WTC11 (cell line): ENCODE data around the gene NAT16. TPM values are rescaled to one million over a fixed set of nuclear protein-coding genes. Genes with fewer than 3 reads are reported as not detected.

Experiments
- ATF2 ChIP-seq: sonication (generic); formaldehyde crosslinking; IDR thresholded peaks from 2 replicates; pipeline ENCODE4 v1.8.1; 2022; ENCODE audit warnings: low read depth, missing genetic modification reagents, borderline replicate concordance
- CREM ChIP-seq: sonication (generic); formaldehyde crosslinking; IDR thresholded peaks from 2 replicates; pipeline ENCODE4 v1.8.1; 2022; ENCODE audit warnings: mild to moderate bottlenecking, missing genetic modification reagents, moderate library complexity
- E2F5 ChIP-seq: sonication (generic); formaldehyde crosslinking; IDR thresholded peaks from 2 replicates; pipeline ENCODE4 v1.8.1; 2022; ENCODE audit warnings: mild to moderate bottlenecking, moderate library complexity, missing genetic modification reagents
- ESRRA ChIP-seq: sonication (generic); formaldehyde crosslinking; IDR thresholded peaks from 2 replicates; pipeline ENCODE4 v1.8.1; 2022; ENCODE audit warnings: mild to moderate bottlenecking, missing genetic modification reagents, borderline replicate concordance
- ETV6 ChIP-seq: sonication (generic); formaldehyde crosslinking; IDR thresholded peaks from 2 replicates; pipeline ENCODE4 v1.8.1; 2022; ENCODE audit warnings: mild to moderate bottlenecking, missing genetic modification reagents
- FOXJ3 ChIP-seq: sonication (generic); formaldehyde crosslinking; IDR thresholded peaks from 2 replicates; pipeline ENCODE4 v1.9.0; 2021; ENCODE audit warnings: missing genetic modification reagents, mild to moderate bottlenecking, borderline replicate concordance
- FOXP1 ChIP-seq: sonication (generic); formaldehyde crosslinking; IDR thresholded peaks from 2 replicates; pipeline ENCODE4 v1.8.0; 2022; ENCODE audit warnings: missing genetic modification reagents, mild to moderate bottlenecking, moderate library complexity, borderline replicate concordance
- GRHL2 ChIP-seq: fragments of 250-450 bp; sonication (Bioruptor Pico); IDR thresholded peaks from 2 replicates; pipeline ENCODE4 v1.8.0; 2022; ENCODE audit warnings: mild to moderate bottlenecking, moderate library complexity; ENCODE audit not compliant: insufficient replicate concordance, severe bottlenecking
- IRF1 ChIP-seq: sonication (generic); formaldehyde crosslinking; IDR thresholded peaks from 2 replicates; pipeline ENCODE4 v1.8.0; 2023; ENCODE audit warnings: missing genetic modification reagents
- JUN ChIP-seq: sonication (generic); formaldehyde crosslinking; IDR thresholded peaks from 2 replicates; pipeline ENCODE4 v1.8.0; 2023; ENCODE audit warnings: mild to moderate bottlenecking, missing genetic modification reagents
- KAT7 ChIP-seq: sonication (generic); formaldehyde crosslinking; IDR thresholded peaks from 2 replicates; pipeline ENCODE4 v1.8.1; 2023; ENCODE audit warnings: missing genetic modification reagents, mild to moderate bottlenecking, borderline replicate concordance
- MXD4 ChIP-seq: fragments of 250-450 bp; sonication (Bioruptor Pico); IDR thresholded peaks from 2 replicates; pipeline ENCODE4 v1.8.0; 2021; ENCODE audit warnings: mild to moderate bottlenecking, moderate library complexity, borderline replicate concordance
- NFATC4 ChIP-seq: fragments of 250-450 bp; sonication (Bioruptor Pico); IDR thresholded peaks from 2 replicates; pipeline ENCODE4 v1.9.0; 2021; ENCODE audit warnings: mild to moderate bottlenecking
- OVOL2 ChIP-seq: fragments of 250-450 bp; sonication (Bioruptor Pico); IDR thresholded peaks from 2 replicates; pipeline ENCODE4 v1.9.0; 2021; ENCODE audit warnings: mild to moderate bottlenecking, borderline replicate concordance
- SOX15 ChIP-seq: fragments of 250-450 bp; sonication (Bioruptor Pico); IDR thresholded peaks from 2 replicates; pipeline ENCODE4 v1.9.0; 2021; ENCODE audit warnings: mild to moderate bottlenecking
- SP1 ChIP-seq: sonication (generic); formaldehyde crosslinking; conservative IDR thresholded peaks from 2 replicates; pipeline ENCODE4 v1.8.1; 2022; ENCODE audit warnings: missing genetic modification reagents
- TEAD4 ChIP-seq: sonication (generic); formaldehyde crosslinking; IDR thresholded peaks from 2 replicates; pipeline ENCODE4 v1.8.0; 2022; ENCODE audit warnings: mild to moderate bottlenecking, missing genetic modification reagents
- USF2 ChIP-seq: sonication (generic); formaldehyde crosslinking; IDR thresholded peaks from 2 replicates; pipeline ENCODE4 v1.8.1; 2023; ENCODE audit warnings: mild to moderate bottlenecking, missing genetic modification reagents, moderate library complexity
- ZBTB21 ChIP-seq: sonication (generic); formaldehyde crosslinking; IDR thresholded peaks from 2 replicates; pipeline ENCODE4 v1.8.1; 2023; ENCODE audit warnings: mild to moderate bottlenecking, missing genetic modification reagents, borderline replicate concordance
- ZBTB43 ChIP-seq: sonication (generic); formaldehyde crosslinking; IDR thresholded peaks from 2 replicates; pipeline ENCODE4 v1.8.1; 2023; ENCODE audit warnings: mild to moderate bottlenecking, missing genetic modification reagents
- ZNF121 ChIP-seq: sonication (generic); formaldehyde crosslinking; IDR thresholded peaks from 2 replicates; pipeline ENCODE4 v1.8.0; 2023; ENCODE audit warnings: missing genetic modification reagents
- ZNF138 ChIP-seq: sonication (generic); formaldehyde crosslinking; conservative IDR thresholded peaks from 2 replicates; pipeline ENCODE4 v1.8.1; 2022; ENCODE audit warnings: mild to moderate bottlenecking, moderate library complexity, missing genetic modification reagents
- ZNF263 ChIP-seq: sonication (generic); formaldehyde crosslinking; IDR thresholded peaks from 2 replicates; pipeline ENCODE4 v1.8.1; 2022; ENCODE audit warnings: low read depth, mild to moderate bottlenecking, moderate library complexity, missing genetic modification reagents
- ZNF423 ChIP-seq: fragments of 250-450 bp; sonication (Bioruptor Pico); IDR thresholded peaks from 2 replicates; pipeline ENCODE4 v2.1.2; 2022; ENCODE audit warnings: mild to moderate bottlenecking, moderate library complexity
- ZNF671 ChIP-seq: fragments of 250-450 bp; sonication (Bioruptor Pico); IDR thresholded peaks from 2 replicates; pipeline ENCODE4 v1.8.0; 2021; ENCODE audit warnings: mild to moderate bottlenecking
- total RNA-seq: library from RNA; stranded (reverse); gene quantifications from 3 replicates; pipeline ENCODE4 v1.2.3, GENCODE V29; 2021
- TF ChIP-seq, protein P1 (sequence below): sonication (generic); formaldehyde crosslinking; IDR thresholded peaks from 2 replicates; pipeline ENCODE4 v1.8.1; 2022; ENCODE audit warnings: missing genetic modification reagents, borderline replicate concordance
- TF ChIP-seq, protein P2 (sequence below): fragments of 250-450 bp; sonication (Bioruptor Pico); IDR thresholded peaks from 2 replicates; pipeline ENCODE4 v2.1.2; 2022; ENCODE audit warnings: mild to moderate bottlenecking, moderate library complexity
- TF ChIP-seq, protein P3 (sequence below): sonication (generic); formaldehyde crosslinking; IDR thresholded peaks from 2 replicates; pipeline ENCODE4 v1.8.0; 2023; ENCODE audit warnings: mild to moderate bottlenecking, missing genetic modification reagents

NAT16 gene
- total RNA-seq, 1 experiment from 2014 or later, result 0.39 TPM

DNA sequence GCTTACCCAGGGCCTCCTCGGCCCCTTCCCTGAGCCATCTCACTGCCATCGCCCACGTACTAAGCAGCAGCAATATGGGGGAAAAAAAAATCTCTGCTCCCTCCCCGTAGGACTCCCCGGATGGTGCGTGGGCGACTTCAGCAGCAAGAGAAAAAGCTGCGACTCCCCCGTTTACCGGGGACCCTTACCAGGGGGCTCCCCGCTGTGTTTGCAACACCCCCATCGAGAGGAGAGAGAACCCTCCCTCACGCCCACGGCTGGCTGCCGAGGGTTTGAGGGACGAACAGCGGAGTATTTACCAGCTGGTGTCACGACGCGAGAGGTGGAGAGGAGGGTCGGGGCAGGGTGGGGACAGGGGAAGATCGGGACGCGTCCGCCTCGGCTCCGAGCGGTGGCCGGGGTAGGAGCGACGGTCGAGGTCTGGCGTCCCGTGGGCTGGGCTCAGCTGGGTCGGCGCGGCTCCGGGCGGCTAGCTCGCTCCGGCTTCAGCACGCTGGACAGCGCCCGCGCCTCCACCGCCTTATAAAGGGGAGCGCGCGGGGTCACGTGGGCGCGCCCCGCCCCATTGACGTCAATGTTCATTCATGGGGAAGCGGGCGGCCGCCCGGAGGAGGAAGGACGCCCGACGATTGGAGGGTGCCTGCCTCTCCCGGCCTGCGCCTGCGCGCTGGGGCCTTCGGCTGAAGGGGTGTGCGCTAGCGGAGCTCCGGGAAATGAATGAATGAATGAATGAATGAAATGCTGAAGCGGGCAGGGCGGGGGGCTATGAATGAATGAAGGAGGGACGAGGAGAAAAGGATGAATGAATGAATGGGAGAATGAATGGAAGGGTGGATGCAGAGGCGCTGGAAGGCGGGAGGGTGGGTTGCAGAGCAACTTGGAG lies 14.8 kb downstream of the NAT16 start, which contains the start of gene VGF (continued):
- TF ChIP-seq USF2 (peak; percentile 99), SP1 (CRISPR knock-in tag) (peak; percentile 96), JUN (CRISPR knock-in tag) (peak; percentile 97; the same call in 1 of the 2 replicates), ETV6 (peak; percentile 98), FOXP1 (CRISPR knock-in tag) (peak; percentile 99), OVOL2 (CRISPR knock-in tag) (no peak), KAT7 (CRISPR knock-in tag) (peak; percentile 78; the same call in 1 of the 2 replicates), E2F5 (peak; percentile 87), CREM (CRISPR knock-in tag) (peak; percentile 93), FOXJ3 (CRISPR knock-in tag) (no peak), ZNF263 (CRISPR knock-in tag) (peak; percentile 59; the same call in 1 of the 2 replicates), TEAD4 (CRISPR knock-in tag) (peak; percentile 92; the same call in 1 of the 2 replicates), ZBTB21 (CRISPR knock-in tag) (peak; percentile 89; the same call in 1 of the 2 replicates), MXD4 (CRISPR knock-in tag) (no peak), ZBTB43 (CRISPR knock-in tag) (peak; percentile 97), NFATC4 (CRISPR knock-in tag) (no peak; the same call in 1 of the 2 replicates), ZNF671 (CRISPR knock-in tag) (no peak), ZNF138 (CRISPR knock-in tag) (0 out of 2 replicates have a peak, but pooled peaks have one; percentile 63), SOX15 (CRISPR knock-in tag) (no peak), ZNF423 (CRISPR knock-in tag) (no peak), ESRRA (CRISPR knock-in tag) (peak; percentile 95), IRF1 (CRISPR knock-in tag) (peak; percentile 95), ATF2 (CRISPR knock-in tag) (peak; percentile 80; the same call in 1 of the 2 replicates), GRHL2 (CRISPR knock-in tag) (no peak), ZNF121 (CRISPR knock-in tag) (no peak)
- TF ChIP-seq, protein P1, sequence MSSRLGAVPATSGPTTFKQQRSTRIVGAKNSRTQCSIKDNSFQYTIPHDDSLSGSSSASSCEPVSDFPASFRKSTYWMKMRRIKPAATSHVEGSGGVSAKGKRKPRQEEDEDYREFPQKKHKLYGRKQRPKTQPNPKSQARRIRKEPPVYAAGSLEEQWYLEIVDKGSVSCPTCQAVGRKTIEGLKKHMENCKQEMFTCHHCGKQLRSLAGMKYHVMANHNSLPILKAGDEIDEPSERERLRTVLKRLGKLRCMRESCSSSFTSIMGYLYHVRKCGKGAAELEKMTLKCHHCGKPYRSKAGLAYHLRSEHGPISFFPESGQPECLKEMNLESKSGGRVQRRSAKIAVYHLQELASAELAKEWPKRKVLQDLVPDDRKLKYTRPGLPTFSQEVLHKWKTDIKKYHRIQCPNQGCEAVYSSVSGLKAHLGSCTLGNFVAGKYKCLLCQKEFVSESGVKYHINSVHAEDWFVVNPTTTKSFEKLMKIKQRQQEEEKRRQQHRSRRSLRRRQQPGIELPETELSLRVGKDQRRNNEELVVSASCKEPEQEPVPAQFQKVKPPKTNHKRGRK (CRISPR knock-in tag), result no peak; the same call in 1 of the 2 replicates
- TF ChIP-seq, protein P2, sequence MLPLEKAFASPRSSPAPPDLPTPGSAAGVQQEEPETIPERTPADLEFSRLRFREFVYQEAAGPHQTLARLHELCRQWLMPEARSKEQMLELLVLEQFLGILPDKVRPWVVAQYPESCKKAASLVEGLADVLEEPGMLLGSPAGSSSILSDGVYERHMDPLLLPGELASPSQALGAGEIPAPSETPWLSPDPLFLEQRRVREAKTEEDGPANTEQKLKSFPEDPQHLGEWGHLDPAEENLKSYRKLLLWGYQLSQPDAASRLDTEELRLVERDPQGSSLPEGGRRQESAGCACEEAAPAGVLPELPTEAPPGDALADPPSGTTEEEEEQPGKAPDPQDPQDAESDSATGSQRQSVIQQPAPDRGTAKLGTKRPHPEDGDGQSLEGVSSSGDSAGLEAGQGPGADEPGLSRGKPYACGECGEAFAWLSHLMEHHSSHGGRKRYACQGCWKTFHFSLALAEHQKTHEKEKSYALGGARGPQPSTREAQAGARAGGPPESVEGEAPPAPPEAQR (CRISPR knock-in tag), result no peak
- TF ChIP-seq, protein P3, sequence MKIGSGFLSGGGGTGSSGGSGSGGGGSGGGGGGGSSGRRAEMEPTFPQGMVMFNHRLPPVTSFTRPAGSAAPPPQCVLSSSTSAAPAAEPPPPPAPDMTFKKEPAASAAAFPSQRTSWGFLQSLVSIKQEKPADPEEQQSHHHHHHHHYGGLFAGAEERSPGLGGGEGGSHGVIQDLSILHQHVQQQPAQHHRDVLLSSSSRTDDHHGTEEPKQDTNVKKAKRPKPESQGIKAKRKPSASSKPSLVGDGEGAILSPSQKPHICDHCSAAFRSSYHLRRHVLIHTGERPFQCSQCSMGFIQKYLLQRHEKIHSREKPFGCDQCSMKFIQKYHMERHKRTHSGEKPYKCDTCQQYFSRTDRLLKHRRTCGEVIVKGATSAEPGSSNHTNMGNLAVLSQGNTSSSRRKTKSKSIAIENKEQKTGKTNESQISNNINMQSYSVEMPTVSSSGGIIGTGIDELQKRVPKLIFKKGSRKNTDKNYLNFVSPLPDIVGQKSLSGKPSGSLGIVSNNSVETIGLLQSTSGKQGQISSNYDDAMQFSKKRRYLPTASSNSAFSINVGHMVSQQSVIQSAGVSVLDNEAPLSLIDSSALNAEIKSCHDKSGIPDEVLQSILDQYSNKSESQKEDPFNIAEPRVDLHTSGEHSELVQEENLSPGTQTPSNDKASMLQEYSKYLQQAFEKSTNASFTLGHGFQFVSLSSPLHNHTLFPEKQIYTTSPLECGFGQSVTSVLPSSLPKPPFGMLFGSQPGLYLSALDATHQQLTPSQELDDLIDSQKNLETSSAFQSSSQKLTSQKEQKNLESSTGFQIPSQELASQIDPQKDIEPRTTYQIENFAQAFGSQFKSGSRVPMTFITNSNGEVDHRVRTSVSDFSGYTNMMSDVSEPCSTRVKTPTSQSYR (CRISPR knock-in tag), result peak; percentile 95
